Activated CD4-positive, alpha-beta T cell treated with anti-CD3 and anti-CD28 coated beads, Interleukin-2, amount 50 U/mL, for 24 hours (primary cell): Measurements from ENCODE around the gene KCNG4.
"Not testable (repeated sequence)": the region's sequence is repeated elsewhere in the genome, so short reads cannot be mapped to it uniquely, and the experiment has no call there.

Experiments
- DNase-seq, 2 donors: peaks; one replicate each; pipeline ENCODE4 v3.0.0-alpha.2; 2020; ENCODE audit warnings: low read depth in 1 of 2, low spot score in 1 of 2

The KCNG4 gene

DNA sequence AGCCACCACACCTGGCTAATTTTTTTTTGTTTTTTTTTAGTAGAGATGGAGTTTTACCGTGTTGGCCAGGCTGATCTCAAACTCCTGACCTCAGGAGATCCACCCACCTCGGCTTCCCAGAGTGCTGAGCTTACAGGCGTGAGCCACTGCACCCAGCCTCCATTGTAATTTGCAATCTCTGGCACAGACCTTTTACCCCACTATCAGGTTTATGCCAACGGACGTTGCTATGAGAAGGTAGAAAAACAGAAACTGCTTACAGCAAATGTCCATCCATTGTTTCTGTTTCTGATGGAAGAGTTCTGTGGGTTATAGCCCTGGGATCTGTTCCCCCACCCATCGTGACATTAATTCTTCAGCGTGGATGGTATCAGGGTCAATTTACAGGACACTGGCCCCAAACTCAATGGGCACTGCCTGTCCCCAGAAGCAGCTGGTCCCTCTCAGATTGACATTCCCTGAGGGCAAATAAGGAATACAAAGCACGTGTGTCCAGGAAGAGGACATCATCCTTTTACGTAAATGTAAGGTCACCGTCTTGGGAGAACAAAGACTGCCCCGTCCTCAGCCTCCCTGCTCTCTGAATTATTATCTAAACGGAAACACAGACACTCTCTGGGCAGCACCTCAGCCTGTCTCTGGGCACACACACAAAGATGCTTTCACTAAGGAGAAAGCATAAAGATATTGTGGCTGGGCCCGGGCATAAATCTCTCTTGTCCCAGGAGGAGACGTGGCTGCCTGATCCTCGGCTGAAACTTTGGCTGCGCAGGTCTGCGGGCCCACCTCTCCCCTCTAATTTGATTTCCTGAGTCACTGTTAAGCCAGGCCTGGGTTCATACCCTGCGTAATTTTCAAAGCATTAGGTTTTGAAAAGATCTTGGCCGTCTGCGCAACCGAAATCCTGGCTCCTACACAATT, 5.2 kb downstream of the KCNG4 start:
- DNase-seq = no peak

DNA sequence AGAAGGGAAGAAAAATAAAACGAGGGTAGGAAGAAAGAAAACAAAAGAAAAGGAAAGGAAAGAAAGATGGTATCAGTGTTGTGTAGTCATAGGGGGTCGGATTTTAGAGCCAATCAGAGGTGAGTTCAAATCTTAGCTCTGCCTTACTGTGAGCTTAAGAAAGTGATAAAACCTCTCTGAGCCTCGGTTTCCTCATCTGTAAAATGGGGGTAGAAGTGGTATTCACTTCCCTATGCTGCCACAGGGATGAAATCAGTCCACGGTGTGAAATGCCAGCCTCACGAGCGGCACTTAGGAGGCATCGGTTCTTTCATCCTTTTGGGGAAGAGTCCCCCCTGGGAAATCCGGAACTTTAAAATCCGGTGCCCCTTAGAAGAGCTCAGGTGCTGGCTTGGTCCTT, 6.1 kb downstream of the KCNG4 start:
- DNase-seq = no peak

DNA sequence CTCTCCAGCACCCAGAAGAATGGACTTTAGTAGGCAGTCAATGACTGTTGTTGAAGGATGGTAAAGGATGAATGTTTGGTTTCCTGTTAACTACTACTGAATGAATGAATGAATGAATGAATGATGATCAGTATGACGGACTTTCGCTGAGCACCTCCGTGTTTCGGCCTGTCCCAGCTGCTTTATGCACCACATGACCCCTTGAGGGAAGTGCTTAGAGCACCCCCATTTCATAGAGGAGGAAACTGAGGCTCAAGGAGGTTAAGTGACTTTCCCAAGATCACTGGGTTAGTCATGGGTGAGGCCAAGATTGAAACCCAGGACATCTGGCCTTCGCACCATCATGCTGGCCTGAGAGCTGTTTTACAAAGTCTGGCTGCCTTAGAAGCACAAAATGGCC, 6.8 kb downstream of the KCNG4 start:
- DNase-seq = no peak

DNA sequence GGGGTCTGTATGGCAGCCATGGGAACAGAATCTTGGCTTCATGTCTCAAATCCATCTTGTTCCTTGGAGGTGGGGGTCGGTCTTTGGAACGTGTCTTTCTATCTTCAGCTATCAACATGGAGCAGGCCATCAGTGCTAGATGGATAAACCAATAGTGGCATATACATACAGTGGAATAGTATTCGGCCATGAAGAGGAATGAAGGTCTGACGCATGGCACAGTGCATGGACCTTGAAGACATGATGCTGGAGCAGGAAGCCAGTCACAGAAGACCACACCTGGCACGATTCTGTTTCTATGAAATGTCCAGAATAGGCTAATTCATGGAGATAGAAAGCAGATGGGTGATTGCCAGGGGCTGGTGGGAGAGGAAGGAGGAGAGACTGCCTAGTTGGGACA, 7.8 kb downstream of the KCNG4 start:
- no peak for DNase-seq

DNA sequence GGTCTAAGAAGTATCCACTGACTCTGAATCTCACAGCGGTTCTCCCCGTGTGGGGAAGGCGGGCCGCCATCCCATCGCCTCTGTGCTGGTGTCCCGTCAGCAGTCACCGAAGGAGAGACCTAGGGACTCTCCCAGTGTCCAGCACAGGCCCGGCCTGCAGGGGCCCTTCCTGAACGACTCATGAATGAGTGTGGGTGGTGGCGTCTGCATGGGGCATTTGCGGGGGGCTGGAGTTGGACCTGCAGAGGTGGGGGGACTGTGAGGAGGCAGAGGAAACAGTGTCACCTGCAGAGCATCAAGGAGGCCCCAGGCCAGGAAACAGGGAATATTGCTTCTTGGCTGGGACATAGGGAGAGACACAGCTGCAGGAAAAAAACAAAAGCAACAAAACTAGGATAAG, 10.3 kb downstream of the KCNG4 start:
- no peak for DNase-seq

DNA sequence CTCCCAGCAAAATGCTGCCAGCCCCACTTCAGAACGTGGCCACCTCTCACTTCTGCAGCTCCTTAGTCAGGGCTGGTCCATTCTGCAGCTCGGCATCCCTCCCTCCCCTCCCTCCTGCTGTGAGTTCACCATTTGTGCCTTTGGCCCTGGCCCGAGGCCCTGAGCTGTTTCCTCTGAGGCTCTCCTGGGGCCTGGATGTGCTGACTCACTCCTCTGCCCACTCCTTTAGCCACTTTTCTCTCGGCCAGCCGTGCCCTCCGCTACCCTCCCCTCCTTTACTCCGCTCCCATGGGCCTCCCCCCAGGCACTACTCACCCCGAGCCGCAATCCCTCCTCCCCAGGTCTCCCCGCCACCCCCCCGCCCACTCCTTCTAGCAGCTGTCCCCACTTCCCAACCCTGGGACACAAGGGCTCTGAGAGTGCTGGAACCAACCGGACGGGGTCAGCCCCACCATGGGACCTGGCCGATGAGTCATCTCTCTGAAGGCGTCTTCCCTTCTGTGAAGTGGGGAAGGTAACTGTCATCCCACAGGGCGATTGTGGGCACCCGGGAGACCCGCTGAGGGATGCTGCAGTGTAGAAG, 11.5 kb downstream of the KCNG4 start:
- DNase-seq = no peak

DNA sequence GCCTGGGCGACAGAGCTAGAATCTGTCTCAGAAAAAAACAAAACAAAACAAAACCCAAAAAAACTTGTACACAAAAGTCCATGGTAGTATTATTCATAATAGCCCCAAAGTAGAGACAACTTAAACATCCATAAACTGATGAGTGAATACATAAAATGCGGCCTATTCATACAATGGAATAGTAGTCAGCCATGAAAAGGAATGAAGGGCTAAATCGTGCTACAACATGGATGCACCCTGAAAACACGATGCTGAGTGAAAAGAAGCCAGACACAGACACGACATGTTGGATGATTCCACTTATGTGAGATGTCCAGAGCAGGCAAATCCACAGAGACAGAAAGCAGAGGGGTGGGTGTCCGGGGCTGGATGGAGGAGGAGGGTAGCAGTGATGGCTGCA, 12.3 kb downstream of the KCNG4 start:
- no peak for DNase-seq

DNA sequence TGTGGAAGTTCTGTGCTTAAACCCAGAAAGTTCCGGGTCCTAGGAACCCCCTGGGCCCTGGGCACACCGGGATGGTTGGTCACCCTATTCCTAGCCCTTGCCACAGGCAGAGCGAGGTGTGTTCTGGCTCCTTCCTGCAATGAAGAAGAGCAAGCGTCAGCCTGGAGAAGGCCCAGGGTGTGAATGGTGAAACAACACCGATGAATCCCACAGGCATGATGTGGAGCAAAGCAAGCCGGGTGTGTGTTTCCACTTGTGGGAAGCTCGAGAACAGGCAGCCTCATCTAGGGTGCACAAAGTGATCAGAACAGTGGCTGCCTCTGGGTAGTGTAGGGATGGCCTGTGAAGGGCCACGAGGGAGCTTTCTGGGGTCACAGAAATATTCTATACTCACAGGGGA, 13.8 kb downstream of the KCNG4 start:
- DNase-seq = no peak

DNA sequence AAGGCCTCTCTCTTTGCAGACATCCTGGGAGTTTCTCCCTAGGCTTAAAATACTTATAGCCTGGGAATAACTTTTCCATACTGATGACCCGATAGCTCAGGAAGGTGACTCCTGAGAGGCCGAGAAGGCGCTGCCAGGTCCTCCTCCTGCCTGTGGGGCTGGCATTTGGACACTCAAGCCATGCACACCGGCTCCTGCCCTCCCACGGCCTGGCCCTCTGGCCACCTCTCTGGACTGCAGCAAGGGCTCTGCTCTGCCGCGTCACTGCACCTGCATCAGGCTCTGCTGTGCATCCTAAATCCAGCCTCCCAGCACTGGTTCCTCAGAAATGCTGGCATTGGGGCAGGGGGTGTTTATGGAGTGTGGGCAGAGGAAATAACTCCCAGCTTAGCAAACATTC, 14.2 kb downstream of the KCNG4 start:
- no peak for DNase-seq

DNA sequence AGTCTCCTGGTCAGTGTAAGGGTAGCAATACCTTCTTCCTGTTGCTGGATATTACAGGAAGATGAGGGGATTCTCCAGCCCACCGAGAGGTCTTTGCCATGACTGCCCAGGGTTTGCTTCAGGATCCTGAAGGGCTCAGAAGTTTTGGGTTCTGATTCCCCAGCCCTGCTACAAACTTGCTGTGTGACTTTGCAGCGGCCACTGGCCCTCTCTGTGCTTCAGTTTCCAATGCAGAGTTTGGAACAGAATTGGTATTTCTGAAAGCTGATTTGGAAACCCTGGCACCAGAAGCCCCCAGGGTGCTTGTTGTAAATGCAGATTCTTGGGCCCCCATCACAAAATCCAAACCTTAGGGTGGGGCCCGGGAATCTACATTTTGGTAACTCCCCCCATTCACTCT, 14.7 kb downstream of the KCNG4 start:
- DNase-seq = no peak

DNA sequence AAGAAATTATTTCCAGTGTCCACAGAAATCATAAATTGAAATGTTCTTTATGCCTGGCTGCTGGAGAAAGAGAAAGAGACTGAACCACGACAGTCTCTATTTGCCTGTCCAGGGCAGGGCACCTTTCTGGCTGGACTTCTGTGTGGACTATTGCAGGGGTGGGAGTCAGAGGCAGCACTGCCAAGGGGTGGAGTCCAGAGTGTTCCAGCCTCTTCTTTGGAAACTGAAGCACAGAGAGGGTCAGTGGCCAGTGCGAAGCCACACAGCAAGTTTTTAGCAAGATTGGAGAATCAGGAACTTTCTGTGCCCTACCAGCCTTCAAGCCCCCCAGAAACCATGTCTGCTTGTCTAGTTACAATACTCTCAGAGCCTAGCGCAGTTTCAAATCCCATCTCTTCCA, 15.3 kb downstream of the KCNG4 start:
- no peak for DNase-seq

DNA sequence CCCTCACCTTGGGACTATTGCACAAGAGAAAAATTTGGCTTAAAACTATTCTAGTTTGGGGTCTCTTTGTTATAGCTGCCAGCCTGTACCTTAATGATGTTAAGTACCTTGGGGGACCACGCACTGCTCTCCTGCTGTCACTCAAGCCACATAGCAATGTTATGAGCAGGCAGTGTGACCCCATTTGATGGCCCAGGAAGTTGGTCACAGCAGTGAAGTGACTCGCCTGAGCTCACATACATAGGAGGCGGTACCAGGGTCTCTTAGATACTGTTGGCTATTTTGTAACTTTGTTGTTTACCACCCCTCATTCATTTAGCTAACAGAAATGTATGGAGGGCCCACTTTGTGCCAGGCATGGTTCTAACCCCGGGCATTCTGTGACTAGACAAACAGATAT, 16.4 kb downstream of the KCNG4 start:
- DNase-seq = no peak

DNA sequence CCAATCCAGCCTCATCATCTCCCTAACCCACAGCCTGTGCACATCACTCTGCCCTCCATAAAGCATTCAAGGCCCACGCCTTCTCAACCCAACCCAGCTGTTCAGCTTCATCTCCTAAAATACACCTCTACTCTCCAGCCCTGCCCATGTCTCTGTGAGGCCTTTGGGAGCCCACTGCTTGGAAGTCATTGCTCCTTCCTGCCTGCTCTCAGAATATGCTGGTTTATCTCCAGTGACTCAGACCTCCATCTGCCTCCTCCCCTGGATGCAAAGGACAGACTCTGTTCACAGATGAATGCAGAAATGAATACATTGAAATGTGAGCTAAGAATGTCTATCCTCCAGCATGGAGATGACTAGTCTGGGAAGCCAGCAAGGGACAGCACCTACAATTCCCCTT, 19.0 kb downstream of the KCNG4 start:
- no peak for DNase-seq

DNA sequence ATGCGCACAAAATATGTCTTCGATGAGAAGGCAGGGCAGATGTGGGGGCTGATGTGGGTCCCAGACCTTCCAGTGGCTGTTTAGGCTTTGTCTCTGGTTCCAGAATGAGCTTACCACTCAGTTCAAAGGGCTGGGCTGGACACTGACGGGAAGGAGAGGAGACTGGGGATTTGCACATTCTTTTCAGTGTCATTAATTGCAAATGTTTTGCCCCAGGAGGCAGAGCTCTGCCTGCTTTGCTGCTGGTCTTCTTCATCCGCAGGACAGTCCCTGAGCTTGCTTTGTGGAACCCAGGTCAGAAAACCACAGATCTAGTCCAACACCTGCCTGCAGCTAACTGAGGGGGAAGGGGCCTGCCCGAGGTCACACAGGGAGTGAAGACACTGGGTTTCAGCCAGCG, 20.9 kb downstream of the KCNG4 start:
- DNase-seq = no peak

DNA sequence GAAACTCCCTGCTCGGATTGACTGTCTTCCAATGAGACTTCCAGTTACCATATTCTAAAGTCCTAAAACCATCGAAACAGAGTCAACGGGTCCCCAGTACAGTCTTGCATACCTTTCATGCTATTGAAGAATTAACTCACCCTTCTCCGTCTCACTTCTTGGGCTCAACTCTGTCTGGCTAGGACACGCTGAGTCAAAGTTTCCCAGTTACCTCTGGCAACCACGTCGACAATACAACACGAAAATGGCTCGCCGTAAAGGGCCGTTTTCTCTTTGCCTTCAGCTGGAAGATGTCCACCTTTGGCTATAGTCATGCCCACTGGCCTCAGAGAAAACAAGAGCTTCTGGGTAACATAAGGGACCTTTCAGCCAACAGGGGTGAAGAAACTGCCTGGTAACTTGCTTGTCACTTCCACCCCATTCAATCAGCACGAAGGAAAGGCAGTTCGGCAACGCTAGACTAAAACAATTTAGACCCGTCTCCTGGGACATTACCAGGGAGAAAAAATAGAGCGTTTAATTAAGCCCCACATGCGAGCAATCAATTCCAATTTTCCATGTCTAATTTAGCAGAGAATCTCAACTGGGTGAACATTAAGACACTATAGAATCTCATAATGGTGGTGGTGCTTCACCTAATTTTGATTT, 21.5 kb downstream of the KCNG4 start:
- no peak for DNase-seq

DNA sequence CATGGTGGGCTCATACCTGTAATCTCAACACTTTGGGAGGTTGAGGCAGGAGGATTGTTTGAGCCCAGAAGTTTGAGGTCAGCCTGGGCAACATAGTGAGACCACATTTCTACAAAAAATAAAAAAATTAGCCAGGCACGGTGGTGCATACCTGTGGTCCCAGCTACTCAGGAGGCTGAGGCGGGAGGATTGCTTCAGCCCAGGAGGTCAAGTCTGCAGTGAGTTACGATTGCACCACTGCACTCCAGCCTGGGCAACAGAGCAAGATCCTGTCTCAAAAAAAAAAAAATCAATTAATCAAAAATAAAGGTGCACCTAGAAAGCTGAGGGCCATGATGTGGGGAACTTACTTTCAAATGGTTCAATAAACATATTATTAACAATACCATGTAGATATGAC, 23.7 kb downstream of the KCNG4 start:
- not testable (repeated sequence) for DNase-seq

DNA sequence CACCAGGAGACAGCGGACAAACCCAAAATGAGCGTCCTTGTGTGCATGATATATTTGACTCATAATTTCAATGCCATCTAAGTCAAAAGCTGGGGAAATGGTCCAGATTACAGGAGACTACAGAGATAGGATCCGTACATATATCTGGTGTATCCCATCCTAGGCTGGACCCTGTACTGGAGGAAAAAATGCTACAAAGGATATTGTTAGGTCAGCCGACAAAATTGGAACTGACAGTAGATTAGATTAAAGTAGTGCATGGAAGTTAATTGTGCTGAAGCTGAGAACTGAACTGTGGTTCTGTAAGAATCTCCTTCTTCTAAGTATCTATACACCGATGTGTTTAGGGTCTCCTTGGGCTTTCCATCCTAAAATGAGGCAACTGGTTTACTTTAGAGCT, 24.3 kb downstream of the KCNG4 start:
- no peak for DNase-seq

DNA sequence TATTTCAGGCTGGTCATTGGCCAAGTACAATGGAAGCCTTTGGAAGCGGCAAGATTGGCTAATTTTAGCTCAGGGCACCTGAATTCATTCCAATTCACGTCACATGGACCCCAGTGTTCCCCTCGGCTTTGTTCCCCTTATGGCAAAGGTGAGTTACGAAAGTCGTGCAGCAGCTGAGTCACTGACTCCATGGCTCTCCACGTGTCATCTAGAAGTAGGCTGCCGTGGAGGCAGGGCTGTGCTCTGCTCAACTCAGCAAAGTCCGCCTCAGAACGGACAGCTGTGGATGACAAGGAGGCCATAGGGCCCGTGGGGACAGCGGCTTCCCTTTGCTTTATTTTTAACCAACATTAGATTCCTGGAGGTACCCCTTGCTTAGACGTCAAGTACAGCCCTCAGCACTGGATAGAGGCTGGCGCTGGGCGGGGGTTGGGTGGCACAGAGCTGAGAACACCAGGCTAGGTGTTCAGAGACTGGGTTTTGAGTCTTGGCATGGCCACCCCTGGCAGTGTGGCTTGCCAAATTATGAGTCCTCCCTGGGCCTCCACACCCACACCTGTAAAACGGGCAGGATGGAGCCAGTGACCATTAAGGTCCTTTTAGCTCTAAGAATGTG, 25.3 kb downstream of the KCNG4 start:
- no peak for DNase-seq

DNA sequence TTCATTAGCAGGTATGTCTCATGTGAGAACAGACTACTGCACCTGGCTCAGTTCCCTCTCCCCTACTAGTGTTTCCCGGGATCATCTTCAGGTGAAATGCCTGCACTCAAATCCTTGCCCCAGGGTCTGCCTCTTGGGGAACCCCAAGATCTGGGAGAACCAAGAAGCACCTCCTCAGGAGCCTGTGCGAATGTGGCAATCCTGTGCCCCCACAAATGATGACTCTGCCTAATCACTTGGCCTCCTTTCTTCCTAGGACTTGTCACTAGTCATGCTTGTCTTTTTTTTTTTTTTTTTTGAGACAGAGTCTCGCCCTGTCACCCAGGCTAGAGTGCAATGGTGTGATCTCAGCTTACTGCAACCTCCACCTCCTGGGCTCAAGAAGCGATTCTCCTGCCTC, 27.2 kb downstream of the KCNG4 start:
- no peak for DNase-seq

DNA sequence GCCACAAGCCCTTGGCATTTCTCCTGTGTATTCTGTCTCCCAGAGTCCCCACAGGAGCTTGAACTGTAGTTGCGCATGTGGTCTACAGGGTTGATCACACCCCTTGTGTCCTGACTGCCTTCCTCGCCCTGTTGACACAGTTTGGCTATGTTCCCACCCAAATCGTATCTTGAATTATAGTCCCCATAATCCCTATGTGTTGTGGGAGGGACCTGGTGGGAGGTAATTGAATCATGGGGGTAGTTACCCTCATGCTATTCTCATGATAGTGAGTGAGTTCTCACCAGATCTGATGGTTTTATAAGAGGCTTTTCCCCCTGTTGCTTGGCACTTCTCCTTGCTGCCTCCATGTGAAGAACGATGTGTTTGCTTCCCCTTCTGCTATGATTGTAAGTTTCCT, 27.7 kb downstream of the KCNG4 start:
- no peak for DNase-seq

DNA sequence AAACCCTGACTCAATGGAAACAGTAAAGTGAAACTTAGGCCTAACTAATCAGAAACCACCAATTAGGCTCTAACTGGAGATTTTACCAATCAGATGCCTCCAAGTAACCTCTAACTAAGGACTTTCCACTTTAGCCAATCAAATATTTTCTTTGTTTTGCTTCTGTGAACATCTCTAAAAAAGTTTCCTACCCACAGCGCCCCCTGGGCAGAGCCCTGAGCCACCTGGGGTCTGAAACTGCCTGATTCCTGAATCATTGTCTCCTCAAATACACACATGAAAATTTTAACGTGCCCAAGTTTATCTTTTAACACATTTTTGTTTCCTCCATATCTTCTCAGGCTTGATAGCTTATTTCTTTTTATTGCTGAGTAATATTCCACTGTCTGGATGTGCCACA, 29.8 kb downstream of the KCNG4 start:
- DNase-seq = no peak

DNA sequence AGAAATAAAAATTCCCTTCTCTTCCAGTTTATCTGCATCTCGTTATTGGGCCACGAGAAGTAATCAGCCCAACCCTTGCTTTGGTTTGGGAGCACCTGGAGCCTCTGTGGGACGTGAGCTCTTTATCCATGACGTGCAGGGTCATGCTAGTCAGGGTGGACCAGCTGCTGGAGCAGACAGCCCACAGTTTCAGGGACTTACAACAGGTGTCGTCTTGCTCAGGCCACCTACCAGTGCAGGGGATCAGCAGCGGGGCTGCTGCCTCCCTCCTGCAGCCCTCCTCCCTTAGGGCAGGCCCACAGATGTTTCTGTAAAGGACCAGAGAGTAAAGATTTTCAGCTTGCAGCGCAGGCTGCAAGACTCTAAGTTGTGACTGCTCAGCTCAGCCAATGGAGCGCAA, 31.9 kb downstream of the KCNG4 start:
- DNase-seq = no peak
